IPS-NIHi7 (cell line): ENCODE data around the gene LRTM2.
A peak's percentile ranks its signal among the peaks of the same experiment; 100 is the strongest.

Experiments
- DNase-seq: peaks from one replicate; pipeline ENCODE4 v3.0.0; 2012; ENCODE audit warnings: mixed read lengths; ENCODE audit errors: extremely low spot score

LRTM2 gene

GRCh38 chr12:1883513-1883912 lies 63.1 kb downstream of the LRTM2 start:
- no peak for DNase-seq

GRCh38 chr12:1884651-1885050 lies 64.3 kb downstream of the LRTM2 start:
- DNase-seq = no peak

- no peak for DNase-seq
Observed at GRCh38 chr12:1885082-1885596, 64.8 kb downstream of the LRTM2 start.

- peak; percentile 7 for DNase-seq
Observed at GRCh38 chr12:1885599-1886245, 65.4 kb downstream of the LRTM2 start.
